Activated CD4-positive, alpha-beta T cell treated with anti-CD3 and anti-CD28 coated beads, Interleukin-2, amount 50 U/mL, for 1 hour (primary cell): ENCODE results near the gene PKN3.
"Not testable (repeated sequence)": the region's sequence is repeated elsewhere in the genome, so short reads cannot be mapped to it uniquely, and the experiment has no call there.

ENCODE experiments used
- DNase-seq: peaks from one replicate; pipeline ENCODE4 v3.0.0-alpha.2; 2020

The PKN3 gene

GRCh38 chr9:128694344-128694743 is 8.0 kb upstream of the PKN3 start:
- DNase-seq = no peak

- no peak for DNase-seq
These were observed 5.2 kb upstream of the PKN3 start for GRCh38 chr9:128696923-128697707.

GRCh38 chr9:128699096-128699795 is 3.1 kb upstream of the PKN3 start:
- not testable (repeated sequence) for DNase-seq

- DNase-seq = no peak
These were observed 962 bp upstream of the PKN3 start for GRCh38 chr9:128701227-128701854.

GRCh38 chr9:128702949-128703615 is 779 bp downstream of the PKN3 start:
- peak; percentile 15 for DNase-seq

GRCh38 chr9:128703616-128704355 is 1.5 kb downstream of the PKN3 start:
- DNase-seq = no peak

- no peak for DNase-seq
These were observed 2.0 kb downstream of the PKN3 start for GRCh38 chr9:128704356-128704670.

GRCh38 chr9:128705051-128705965 is 3.0 kb downstream of the PKN3 start:
- DNase-seq = no peak

- DNase-seq = no peak
These were observed 3.7 kb downstream of the PKN3 start for GRCh38 chr9:128706045-128706444.

GRCh38 chr9:128706671-128707381 is 4.5 kb downstream of the PKN3 start:
- DNase-seq = no peak

- DNase-seq = no peak
These were observed 5.1 kb downstream of the PKN3 start for GRCh38 chr9:128707446-128707845.

- DNase-seq = no peak
These were observed 10.4 kb downstream of the PKN3 start for GRCh38 chr9:128712451-128713410.

- DNase-seq = no peak
These were observed 11.1 kb downstream of the PKN3 start for GRCh38 chr9:128713411-128713780.

- DNase-seq = no peak
These were observed 11.8 kb downstream of the PKN3 start for GRCh38 chr9:128713941-128714573.

GRCh38 chr9:128714586-128715435 is 12.5 kb downstream of the PKN3 start:
- no peak for DNase-seq

- no peak for DNase-seq
These were observed 13.1 kb downstream of the PKN3 start for GRCh38 chr9:128715436-128715750.

GRCh38 chr9:128716581-128717254 is 14.4 kb downstream of the PKN3 start:
- DNase-seq = no peak

GRCh38 chr9:128718047-128718446 is 15.7 kb downstream of the PKN3 start:
- DNase-seq = no peak
